Measurements from ENCODE around the gene TICAM2.

Gene TICAM2

GRCh38 chr5:115577741-115578140 lies 24.5 kb downstream of the TICAM2 start:
- H3K9me3 ChIP-seq (ENCODE audit: control insufficient read depth, insufficient read depth, low read depth, low read length) = no peaks in the 10 kb centered on the region
- TF ChIP-seq ZNF138 (tag by site-specific recombination; IDR thresholded peaks at IDR 0.05; ENCODE audit: borderline replicate concordance) = no peak
- no peak for TF ChIP-seq KLF1 (tag by site-specific recombination; IDR thresholded peaks at IDR 0.05)
- no peak for TF ChIP-seq ZNF830 (tag by site-specific recombination; IDR thresholded peaks at IDR 0.05; ENCODE audit: low read depth)
- TF ChIP-seq ZNF366 (tag by site-specific recombination; conservative IDR thresholded peaks at IDR 0.05) = no peak
- no peak for TF ChIP-seq ZNF19 (tag by site-specific recombination; IDR thresholded peaks at IDR 0.05; ENCODE audit: low read depth)
- TF ChIP-seq ZNF677 (tag by site-specific recombination; IDR thresholded peaks at IDR 0.05) = no peak
- TF ChIP-seq SP3 (tag by site-specific recombination; IDR thresholded peaks at IDR 0.05) = no peak
- TF ChIP-seq ZNF311 (tag by site-specific recombination; IDR thresholded peaks at IDR 0.05; ENCODE audit: borderline replicate concordance) = no peak
- TF ChIP-seq ZNF621 (tag by site-specific recombination; IDR thresholded peaks at IDR 0.05) = no peak
- no peak for TF ChIP-seq HOXD13 (CRISPR knock-in tag; IDR thresholded peaks at IDR 0.05; ENCODE audit: borderline replicate concordance)
- no peak for TF ChIP-seq BCL11A (tag by site-specific recombination; IDR thresholded peaks at IDR 0.05; ENCODE audit: low read depth)
- TF ChIP-seq SETDB1 (IDR thresholded peaks at IDR 0.05; ENCODE audit: insufficient read length, low read length) = no peak
- no peak for TF ChIP-seq ZNF548 (tag by site-specific recombination; IDR thresholded peaks at IDR 0.05)
- TF ChIP-seq KLF10 (tag by site-specific recombination; IDR thresholded peaks at IDR 0.05) = no peak
- TF ChIP-seq ZNF426 (tag by site-specific recombination; IDR thresholded peaks at IDR 0.05) = no peak
- no peak for TF ChIP-seq ZNF18 (tag by site-specific recombination; IDR thresholded peaks at IDR 0.05)
- ChIA-PET CTCF (interaction anchor here (0.7 to 9.4 kb wide), 2 partner anchors 14 to 269 kb away, joined by 6 to 151 read pairs; no protein-coding TSS in a partner anchor), POLR2A (no interaction called here)
- H3K4me1 ChIP-seq (ENCODE audit: control insufficient read depth, insufficient read depth, low read length) = no peaks in the 10 kb centered on the region
- no peak overlapping the region for H3K4me3 ChIP-seq (ENCODE audit: low read depth, low read length)
- no peaks in the 10 kb centered on the region for H3K36me3 ChIP-seq (ENCODE audit: control insufficient read depth in 2 of 2, insufficient read depth in 1 of 2, low read length in 2 of 2)
- H3K27ac ChIP-seq (ENCODE audit: extremely low read depth, low read depth, low read length) = no peak overlapping the region

- H3K4me1 ChIP-seq (ENCODE audit: control insufficient read depth, insufficient read depth, low read length) = no peaks in the 10 kb centered on the region
- no peak overlapping the region for H3K27ac ChIP-seq (ENCODE audit: extremely low read depth, low read depth, low read length)
- ChIA-PET POLR2A (no interaction called here), CTCF (interaction anchor here (0.7 to 9.4 kb wide), 3 partner anchors 14 to 268 kb away, joined by 3 to 151 read pairs (median 6); no protein-coding TSS in a partner anchor)
- H3K36me3 ChIP-seq (ENCODE audit: control insufficient read depth in 2 of 2, insufficient read depth in 1 of 2, low read length in 2 of 2) = no peaks in the 10 kb centered on the region
- no peak for TF ChIP-seq ZNF223 (tag by site-specific recombination; IDR thresholded peaks at IDR 0.05)
- no peak for TF ChIP-seq SP2 (tag by site-specific recombination; IDR thresholded peaks at IDR 0.05)
- TF ChIP-seq ZNF157 (tag by site-specific recombination; IDR thresholded peaks at IDR 0.05) = no peak
- no peak for TF ChIP-seq WT1 (tag by site-specific recombination; IDR thresholded peaks at IDR 0.05)
- no peak for TF ChIP-seq KLF16 (tag by site-specific recombination; IDR thresholded peaks at IDR 0.05)
- TF ChIP-seq ZNF366 (tag by site-specific recombination; conservative IDR thresholded peaks at IDR 0.05) = no peak
- TF ChIP-seq ZNF518A (tag by site-specific recombination; conservative IDR thresholded peaks at IDR 0.05; ENCODE audit: low read depth) = no peak
- TF ChIP-seq ZNF692 (tag by site-specific recombination; IDR thresholded peaks at IDR 0.05) = no peak
- TF ChIP-seq ZNF629 (tag by site-specific recombination; IDR thresholded peaks at IDR 0.05) = no peak
- no peak for TF ChIP-seq ZNF623 (tag by site-specific recombination; IDR thresholded peaks at IDR 0.05)
- TF ChIP-seq ZNF530 (tag by site-specific recombination; IDR thresholded peaks at IDR 0.05; ENCODE audit: low read depth) = no peak
- H3K9me3 ChIP-seq (ENCODE audit: control insufficient read depth, insufficient read depth, low read depth, low read length) = no peaks in the 10 kb centered on the region
- H3K4me3 ChIP-seq (ENCODE audit: low read depth, low read length) = no peak overlapping the region
Measured at GRCh38 chr5:115577329-115577728, 24.9 kb downstream of the TICAM2 start.

Measured in HEK293 (cell line).